HG03159 (cell line): ENCODE measurements around the gene CATSPER1.

Experiments
- ATAC-seq: cut with Tn5 transposase; IDR thresholded peaks from one replicate; pipeline ENCODE4 v1.9.1; 2021; ENCODE audit warnings: mild to moderate bottlenecking, moderate library complexity; ENCODE audit not compliant: unreplicated experiment

Gene CATSPER1

DNA sequence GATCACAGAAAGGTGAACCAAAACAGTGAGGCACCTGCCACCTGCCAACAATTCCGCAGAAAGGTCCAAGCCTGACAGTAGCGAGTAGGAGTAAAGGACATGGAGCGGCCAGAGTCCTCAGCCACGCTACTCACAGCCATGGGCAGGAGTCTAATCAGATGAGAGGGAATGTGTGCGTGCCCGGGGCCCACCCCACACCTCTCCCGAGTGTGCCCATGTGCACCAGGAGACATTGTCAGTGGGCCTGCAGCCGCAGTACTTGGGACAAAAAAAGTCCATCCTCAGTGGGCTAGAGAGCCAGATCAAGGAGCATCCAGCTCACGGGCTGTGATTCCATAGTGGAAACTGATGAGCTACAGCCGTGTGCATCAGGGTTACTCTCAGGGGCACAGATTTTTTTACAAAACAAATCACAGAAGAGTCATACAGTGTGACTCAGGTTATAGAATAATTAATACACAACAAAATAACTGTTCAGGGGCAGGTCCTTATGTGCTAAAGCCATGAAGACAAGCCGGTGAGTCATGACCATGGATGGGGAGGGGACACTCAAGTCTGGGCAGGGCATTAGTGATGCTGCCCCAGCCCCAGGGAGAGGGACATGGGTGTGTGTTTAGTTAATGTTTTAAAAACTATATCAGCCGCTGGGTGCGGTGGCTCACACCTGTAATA lies 52.7 kb downstream of the CATSPER1 start:
- no peak for ATAC-seq

GRCh38 chr11:65972116-65972515 lies 54.2 kb downstream of the CATSPER1 start:
- ATAC-seq, result no peak

GRCh38 chr11:65968600-65969482 lies 57.4 kb downstream of the CATSPER1 start:
- ATAC-seq, result no peak

DNA sequence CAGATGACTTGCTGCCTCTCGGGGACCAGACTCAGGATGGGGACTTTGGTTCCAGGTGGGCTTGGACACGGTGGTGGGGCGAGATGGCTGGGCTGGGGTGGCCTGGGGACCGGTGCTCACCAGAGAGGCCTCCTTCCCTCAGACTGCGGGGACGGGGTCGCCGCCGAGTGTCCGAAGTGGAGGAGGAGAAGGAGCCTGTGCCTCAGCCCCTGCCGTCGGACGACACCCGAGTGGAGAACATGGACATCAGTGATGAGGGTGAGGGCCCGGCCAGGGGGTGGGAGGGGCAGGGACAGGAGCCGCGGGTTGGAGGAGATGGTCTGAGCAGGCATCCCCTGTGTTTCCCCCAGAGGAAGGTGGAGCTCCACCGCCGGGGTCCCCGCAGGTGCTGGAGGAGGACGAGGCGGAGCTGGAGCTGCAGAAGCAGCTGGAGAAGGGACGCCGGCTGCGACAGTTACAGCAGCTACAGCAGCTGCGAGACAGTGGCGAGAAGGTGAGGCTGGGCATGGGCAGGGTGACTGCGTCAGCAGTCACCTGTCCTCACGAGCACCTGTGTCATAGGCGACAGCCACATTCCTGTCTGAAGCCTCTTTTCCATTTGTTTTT lies 58.8 kb downstream of the CATSPER1 start:
- ATAC-seq, result no peak
